Fibroblast of lung (primary cell): ENCODE data around the gene LMNB1. TPM values are rescaled to one million over a fixed set of nuclear protein-coding genes. Genes with fewer than 3 reads are reported as not detected.

Source experiments
- DNase-seq, 2 donors: peaks; one replicate each; pipeline versions ENCODE4 v3.0.0 to v3.0.0-alpha.2; 2010; ENCODE audit warnings: low read depth in 2 of 2
- H2AFZ ChIP-seq: 2 replicates; pipeline ENCODE4 v1.5.1; 2012; ENCODE audit warnings: low read length, control low read depth, inconsistent platforms
- H3K27ac ChIP-seq: 2 replicates; pipeline ENCODE4 v1.5.1; 2011; ENCODE audit warnings: low read length, control low read depth; ENCODE audit not compliant: insufficient read depth
- H3K27me3 ChIP-seq: 2 replicates; pipeline ENCODE4 v1.5.1; 2011; ENCODE audit warnings: mild to moderate bottlenecking, low read length; ENCODE audit not compliant: control insufficient read depth, insufficient read depth
- H3K36me3 ChIP-seq: 2 replicates; pipeline ENCODE4 v1.5.1; 2011; ENCODE audit warnings: low read length; ENCODE audit not compliant: control insufficient read depth, insufficient read depth
- H3K4me1 ChIP-seq: 2 replicates; pipeline ENCODE4 v1.5.1; 2011; ENCODE audit warnings: low read length; ENCODE audit not compliant: control insufficient read depth, insufficient read depth; ENCODE audit errors: extremely low read depth
- H3K4me2 ChIP-seq: 2 replicates; pipeline ENCODE4 v1.5.1; 2011; ENCODE audit warnings: low read length, control low read depth; ENCODE audit not compliant: insufficient read depth; ENCODE audit errors: extremely low read depth
- H3K4me3 ChIP-seq, 4 experiments: fragments of 200-600 bp in 1 of 4; sonication (generic) in 1 of 4; replicated peaks in 1 of 4; 2 replicates each; pipeline ENCODE4 v1.5.1; 2011 to 2016; ENCODE audit warnings: low read length in 4 of 4, low read depth in 3 of 4, mild to moderate bottlenecking in 3 of 4, control low read depth in 2 of 4, inconsistent platforms in 1 of 4, mixed read lengths in 1 of 4; ENCODE audit not compliant: insufficient read depth in 1 of 4; ENCODE audit errors: control extremely low read depth in 1 of 4
- H3K79me2 ChIP-seq: 2 replicates; pipeline ENCODE4 v1.5.1; 2012; ENCODE audit warnings: mild to moderate bottlenecking, low read length, inconsistent platforms; ENCODE audit not compliant: control insufficient read depth, insufficient read depth
- H3K9ac ChIP-seq: 2 replicates; pipeline ENCODE4 v1.5.1; 2011; ENCODE audit warnings: mild to moderate bottlenecking, low read length, control low read depth; ENCODE audit not compliant: insufficient read depth
- H3K9me3 ChIP-seq: 2 replicates; pipeline ENCODE4 v1.5.1; 2012; ENCODE audit warnings: low read depth, low read length; ENCODE audit not compliant: control insufficient read depth, insufficient read depth
- H4K20me1 ChIP-seq: 2 replicates; pipeline ENCODE4 v1.5.1; 2011; ENCODE audit warnings: low read length; ENCODE audit not compliant: control insufficient read depth, insufficient read depth; ENCODE audit errors: extremely low read depth
- EZH2 ChIP-seq: IDR thresholded peaks from 2 replicates; pipeline ENCODE4 v1.5.1; 2012; ENCODE audit warnings: low read length, control low read depth, mild to moderate bottlenecking; ENCODE audit errors: missing control alignments
- polyA plus RNA-seq, 2 donors: library from polyadenylated mRNA; depleted of rRNA in 1 of 2; stranded (reverse) in 1 of 2; unstranded in 1 of 2; fragments of >200 nt; gene quantifications; 2 replicates each; pipeline ENCODE4 v1.2.1, GENCODE V29; 2011 to 2012; ENCODE audit warnings: missing spikeins in 1 of 2
- total RNA-seq: library from RNA; depleted of rRNA; stranded (reverse); fragments of >200 nt; gene quantifications from 2 replicates; pipeline ENCODE4 v1.2.1, GENCODE V29; 2014
- TF ChIP-seq, protein P1 (sequence below), 2 donors: IDR thresholded peaks in 1 of 2; conservative IDR thresholded peaks in 1 of 2; 1 replicate in 1 of 2; 2 replicates in 1 of 2; pipeline ENCODE4 v1.5.1; 2011 to 2012; ENCODE audit warnings: low read length in 2 of 2, control low read depth in 1 of 2, inconsistent platforms in 1 of 2, low read depth in 1 of 2, mild to moderate bottlenecking in 1 of 2

Gene LMNB1
- total and polyA plus RNA-seq, 2 donors (not counting 1 experiment from before 2014, with no cell fraction given): 17.3 to 17.5 TPM

DNA sequence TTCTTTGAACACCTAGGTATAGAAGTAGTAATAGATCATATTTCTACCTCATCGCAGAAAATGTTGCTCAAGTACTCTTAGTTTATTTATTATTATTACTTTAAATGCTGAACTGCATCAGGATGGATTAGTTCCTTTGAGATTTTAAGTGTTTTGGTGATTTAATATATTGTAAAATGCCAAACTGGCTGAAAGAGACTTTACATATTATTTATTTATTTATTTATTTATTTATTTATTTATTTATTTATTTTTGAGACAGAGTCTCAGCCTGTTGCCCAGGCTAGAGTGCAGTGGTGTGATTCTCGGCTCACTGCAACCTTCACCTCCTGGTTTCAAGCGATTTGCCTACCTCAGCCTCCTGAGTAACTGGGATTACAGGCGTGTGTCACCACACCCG, 42.3 kb downstream of the LMNB1 start:
- TF ChIP-seq, protein P1, sequence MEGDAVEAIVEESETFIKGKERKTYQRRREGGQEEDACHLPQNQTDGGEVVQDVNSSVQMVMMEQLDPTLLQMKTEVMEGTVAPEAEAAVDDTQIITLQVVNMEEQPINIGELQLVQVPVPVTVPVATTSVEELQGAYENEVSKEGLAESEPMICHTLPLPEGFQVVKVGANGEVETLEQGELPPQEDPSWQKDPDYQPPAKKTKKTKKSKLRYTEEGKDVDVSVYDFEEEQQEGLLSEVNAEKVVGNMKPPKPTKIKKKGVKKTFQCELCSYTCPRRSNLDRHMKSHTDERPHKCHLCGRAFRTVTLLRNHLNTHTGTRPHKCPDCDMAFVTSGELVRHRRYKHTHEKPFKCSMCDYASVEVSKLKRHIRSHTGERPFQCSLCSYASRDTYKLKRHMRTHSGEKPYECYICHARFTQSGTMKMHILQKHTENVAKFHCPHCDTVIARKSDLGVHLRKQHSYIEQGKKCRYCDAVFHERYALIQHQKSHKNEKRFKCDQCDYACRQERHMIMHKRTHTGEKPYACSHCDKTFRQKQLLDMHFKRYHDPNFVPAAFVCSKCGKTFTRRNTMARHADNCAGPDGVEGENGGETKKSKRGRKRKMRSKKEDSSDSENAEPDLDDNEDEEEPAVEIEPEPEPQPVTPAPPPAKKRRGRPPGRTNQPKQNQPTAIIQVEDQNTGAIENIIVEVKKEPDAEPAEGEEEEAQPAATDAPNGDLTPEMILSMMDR (conservative IDR thresholded peaks at IDR 0.05 in 1 of 2, IDR thresholded peaks at IDR 0.05 in 1 of 2; ENCODE audit: low read depth in 1 of 2, low read length in 2 of 2): no peak
- no peak for TF ChIP-seq EZH2
- peaks cover 12% of the 10 kb centered on the region for H3K79me2 ChIP-seq
- H4K20me1 ChIP-seq: no peaks in the 10 kb centered on the region
- peaks cover 3% of the 10 kb centered on the region for H3K4me1 ChIP-seq
- H3K9ac ChIP-seq: no peak overlapping the region
- H3K9me3 ChIP-seq: no peaks in the 10 kb centered on the region
- no peaks in the 10 kb centered on the region for H3K36me3 ChIP-seq
- H2AFZ ChIP-seq: no peak overlapping the region
- no peak overlapping the region for H3K4me3 ChIP-seq
- no peak overlapping the region for H3K4me2 ChIP-seq
- no peaks in the 10 kb centered on the region for H3K27me3 ChIP-seq
- H3K27ac ChIP-seq: no peak overlapping the region
- no peak for DNase-seq

DNA sequence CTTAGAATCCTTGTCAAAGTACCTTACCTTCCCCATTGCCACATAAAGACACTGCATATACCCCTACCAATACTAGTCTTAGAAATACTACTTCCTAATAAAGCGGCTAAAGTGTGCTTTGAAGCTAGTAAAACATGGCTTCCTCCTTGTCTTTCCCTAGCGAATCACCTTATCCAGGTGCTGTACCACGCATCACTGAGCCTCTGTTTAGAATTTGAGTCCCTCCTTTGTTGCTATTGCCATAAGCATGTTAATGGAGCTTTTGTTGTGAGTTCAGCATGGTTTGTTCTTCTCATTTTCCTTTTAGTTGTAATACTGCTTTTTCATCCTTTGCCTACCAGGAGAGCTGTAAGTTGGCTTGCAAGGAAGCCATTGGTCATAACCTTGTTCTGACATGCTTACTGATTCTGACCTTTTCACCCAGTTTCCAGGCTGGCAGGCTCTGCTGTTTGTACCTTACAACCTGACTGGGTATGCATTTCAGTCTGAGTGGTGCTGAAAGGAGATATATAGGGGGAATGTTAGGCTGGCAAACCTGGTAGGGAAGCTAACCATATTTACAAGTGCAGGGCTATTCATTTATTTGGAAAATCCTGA, 49.8 kb downstream of the LMNB1 start:
- Histone ChIP-seq H3K9me3 (no peaks in the 10 kb centered on the region), H3K27ac (no peak overlapping the region), H3K36me3 (peaks cover 5% of the 10 kb centered on the region), H3K79me2 (peaks cover 1% of the 10 kb centered on the region), H4K20me1 (no peaks in the 10 kb centered on the region), H3K4me3 (no peak overlapping the region), H3K27me3 (no peaks in the 10 kb centered on the region), H3K9ac (no peak overlapping the region), H3K4me1 (no peaks in the 10 kb centered on the region), H2AFZ (no peak overlapping the region), H3K4me2 (no peak overlapping the region)
- no peak for DNase-seq
- TF ChIP-seq EZH2: no peak
- TF ChIP-seq, protein P1 (conservative IDR thresholded peaks at IDR 0.05 in 1 of 2, IDR thresholded peaks at IDR 0.05 in 1 of 2; ENCODE audit: low read depth in 1 of 2, low read length in 2 of 2): no peak

DNA sequence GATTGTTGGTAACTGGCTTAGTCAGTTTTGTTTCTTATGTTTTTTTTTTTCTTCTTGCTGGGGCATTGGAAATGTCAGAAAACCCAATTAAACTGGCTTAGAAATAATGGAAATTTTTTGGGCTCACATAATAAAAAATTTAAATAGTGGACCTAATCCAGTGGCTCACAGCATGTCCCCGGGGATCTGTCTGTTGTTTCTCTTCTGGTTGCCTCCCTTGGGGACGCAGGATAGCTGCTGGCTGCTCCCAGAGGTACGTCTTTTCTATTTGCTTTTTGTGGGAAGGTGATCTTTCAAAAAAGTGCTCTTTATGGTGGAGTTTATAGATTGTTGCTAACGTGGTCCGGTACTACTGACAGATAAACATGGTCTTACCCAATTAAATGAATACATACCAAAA, 52.2 kb downstream of the LMNB1 start:
- H3K4me1 ChIP-seq: no peaks in the 10 kb centered on the region
- peaks cover 5% of the 10 kb centered on the region for H3K36me3 ChIP-seq
- no peak for DNase-seq
- no peak for TF ChIP-seq EZH2
- TF ChIP-seq, protein P1 (conservative IDR thresholded peaks at IDR 0.05 in 1 of 2, IDR thresholded peaks at IDR 0.05 in 1 of 2; ENCODE audit: low read depth in 1 of 2, low read length in 2 of 2): no peak
- peaks cover 1% of the 10 kb centered on the region for H3K79me2 ChIP-seq
- H3K4me2 ChIP-seq: no peak overlapping the region
- H3K9ac ChIP-seq: no peak overlapping the region
- no peak overlapping the region for H3K27ac ChIP-seq
- no peaks in the 10 kb centered on the region for H3K9me3 ChIP-seq
- H2AFZ ChIP-seq: no peak overlapping the region
- no peaks in the 10 kb centered on the region for H3K27me3 ChIP-seq
- no peak overlapping the region for H3K4me3 ChIP-seq
- H4K20me1 ChIP-seq: no peaks in the 10 kb centered on the region
